GM23338 (cell line): ENCODE data around the gene WDSUB1. TPM values are rescaled to one million over a fixed set of nuclear protein-coding genes. Genes with fewer than 3 reads are reported as not detected.

ENCODE experiments used
- ATAC-seq: fragments of 200-7000 bp; cut with Tn5 transposase; 3 replicates; pipeline ENCODE4 v1.9.1; 2020
- DNase-seq: peaks from one replicate; pipeline ENCODE4 v3.0.0-alpha.2; 2015; ENCODE audit warnings: low spot score
- H2AFZ ChIP-seq: fragments of 200-600 bp; sonication (generic); 2 replicates; pipeline ENCODE4 v1.8.0; 2016; ENCODE audit warnings: antibody characterized with exemption, mild to moderate bottlenecking, moderate library complexity
- H3F3A ChIP-seq: fragments of 200-600 bp; sonication (generic); replicated peaks from 2 replicates; pipeline ENCODE4 v1.8.0; 2017; ENCODE audit warnings: antibody characterized with exemption, mixed run types, low read depth
- H3K27ac ChIP-seq: fragments of 200-600 bp; sonication (generic); 2 replicates; pipeline ENCODE4 v1.6.1; 2016; ENCODE audit warnings: low read depth
- H3K27me3 ChIP-seq: fragments of 200-600 bp; sonication (generic); 2 replicates; pipeline ENCODE4 v1.8.0; 2016; ENCODE audit warnings: mild to moderate bottlenecking, mixed run types, moderate library complexity; ENCODE audit not compliant: insufficient read depth
- H3K36me3 ChIP-seq: fragments of 200-600 bp; sonication (generic); 2 replicates; pipeline ENCODE4 v1.8.0; 2016; ENCODE audit warnings: mild to moderate bottlenecking; ENCODE audit not compliant: insufficient read depth
- H3K4me1 ChIP-seq: fragments of 200-600 bp; sonication (generic); 2 replicates; pipeline ENCODE4 v1.8.0; 2016; ENCODE audit warnings: mild to moderate bottlenecking, moderate library complexity; ENCODE audit not compliant: insufficient read depth
- H3K4me2 ChIP-seq: fragments of 200-600 bp; sonication (generic); 2 replicates; pipeline ENCODE4 v1.7.1; 2017; ENCODE audit warnings: mixed run types
- H3K4me3 ChIP-seq: fragments of 200-600 bp; sonication (generic); 2 replicates; pipeline ENCODE4 v1.6.1; 2016; ENCODE audit warnings: mixed run types
- H3K79me2 ChIP-seq: fragments of 200-600 bp; sonication (generic); replicated peaks from 2 replicates; pipeline ENCODE4 v1.8.0; 2017; ENCODE audit warnings: mild to moderate bottlenecking; ENCODE audit not compliant: insufficient read depth
- H3K9me2 ChIP-seq: fragments of 200-600 bp; sonication (generic); 2 replicates; pipeline ENCODE4 v1.8.0; 2017; ENCODE audit not compliant: insufficient read depth
- H4K20me1 ChIP-seq: fragments of 200-600 bp; sonication (generic); replicated peaks from 2 replicates; pipeline ENCODE4 v1.8.0; 2017; ENCODE audit warnings: mild to moderate bottlenecking; ENCODE audit not compliant: insufficient read depth
- H3K27ac Mint-ChIP-seq: 2 replicates; pipeline ENCODE4 v1.8.0; 2020; ENCODE audit warnings: inconsistent platforms, mild to moderate bottlenecking, moderate library complexity, mixed read lengths
- H3K27me3 Mint-ChIP-seq: 3 replicates; pipeline ENCODE4 v1.8.0; 2022; ENCODE audit warnings: low read depth, mild to moderate bottlenecking, moderate library complexity, mixed read lengths, inconsistent platforms; ENCODE audit not compliant: insufficient read depth, poor library complexity
- H3K36me3 Mint-ChIP-seq: 3 replicates; pipeline ENCODE4 v1.8.0; 2021; ENCODE audit warnings: low read depth, mild to moderate bottlenecking, inconsistent platforms, moderate library complexity, mixed read lengths
- H3K4me1 Mint-ChIP-seq: 3 replicates; pipeline ENCODE4 v1.8.0; 2020; ENCODE audit warnings: mild to moderate bottlenecking, inconsistent platforms, mixed read lengths
- H3K4me3 Mint-ChIP-seq: 3 replicates; pipeline ENCODE4 v1.8.0; 2021; ENCODE audit warnings: moderate library complexity, mild to moderate bottlenecking, inconsistent platforms, mixed read lengths
- H3K9me3 Mint-ChIP-seq: 3 replicates; pipeline ENCODE4 v1.8.0; 2020; ENCODE audit warnings: moderate library complexity, mild to moderate bottlenecking, inconsistent platforms, mixed read lengths
- CREB1 ChIP-seq: fragments of 250-450 bp; sonication (Bioruptor Pico); IDR thresholded peaks from 2 replicates; pipeline ENCODE4 v1.5.0; 2020; ENCODE audit warnings: low read depth, mild to moderate bottlenecking, moderate library complexity
- EZH2 ChIP-seq: fragments of 200-600 bp; sonication (generic); IDR thresholded peaks from one replicate; pipeline ENCODE4 v1.8.0; 2017; ENCODE audit warnings: antibody characterized with exemption, mild to moderate bottlenecking, low read depth; ENCODE audit not compliant: unreplicated experiment
- EZH2phosphoT487 ChIP-seq: fragments of 200-600 bp; sonication (generic); IDR thresholded peaks from one replicate; pipeline ENCODE4 v1.8.1; 2018; ENCODE audit warnings: antibody characterized with exemption; ENCODE audit not compliant: unreplicated experiment
- JUNB ChIP-seq: IDR thresholded peaks from one replicate; pipeline ENCODE4 v1.6.1; 2016; ENCODE audit warnings: antibody characterized with exemption; ENCODE audit not compliant: unreplicated experiment
- NANOG ChIP-seq: IDR thresholded peaks from 2 replicates; pipeline ENCODE4 v1.6.1; 2016; ENCODE audit warnings: antibody characterized with exemption, borderline replicate concordance
- POLR2AphosphoS5 ChIP-seq: IDR thresholded peaks from 2 replicates; pipeline ENCODE4 v1.6.1; 2016; ENCODE audit warnings: antibody characterized with exemption, low read depth
- STAT1 ChIP-seq: IDR thresholded peaks from one replicate; pipeline ENCODE4 v1.6.1; 2016; ENCODE audit warnings: antibody characterized with exemption; ENCODE audit not compliant: unreplicated experiment
- ZNF114 ChIP-seq: fragments of 250-450 bp; sonication (Bioruptor Pico); IDR thresholded peaks from 2 replicates; pipeline ENCODE4 v1.5.0; 2020; ENCODE audit warnings: mild to moderate bottlenecking, moderate library complexity
- ZNF331 ChIP-seq: fragments of 250-450 bp; sonication (Bioruptor Pico); IDR thresholded peaks from 2 replicates; pipeline ENCODE4 v1.5.0; 2020; ENCODE audit warnings: low read depth, mild to moderate bottlenecking, moderate library complexity
- polyA plus RNA-seq: library from polyadenylated mRNA; unstranded; fragments of >200 nt; fragmentation: Nextera tagmentation; extraction: Ambion mirVana; gene quantifications from 2 replicates; pipeline ENCODE4 v1.2.1, GENCODE V29; 2016
- total RNA-seq: library from RNA; depleted of rRNA; stranded (reverse); fragments of >200 nt; shearing (Covaris generic); gene quantifications from 2 replicates; pipeline ENCODE4 v1.2.3, GENCODE V29; 2014
- TF ChIP-seq, protein P1 (sequence below): IDR thresholded peaks from 2 replicates; pipeline ENCODE4 v1.6.1; 2016; ENCODE audit warnings: antibody characterized with exemption
- TF ChIP-seq, protein P2 (sequence below): fragments of 250-450 bp; sonication (Bioruptor Pico); IDR thresholded peaks from 2 replicates; pipeline ENCODE4 v1.5.0; 2020; ENCODE audit warnings: mild to moderate bottlenecking, moderate library complexity
- TF ChIP-seq, protein P3 (sequence below): IDR thresholded peaks from one replicate; pipeline ENCODE4 v1.6.1; 2018; ENCODE audit warnings: antibody characterized with exemption; ENCODE audit not compliant: unreplicated experiment
- TF ChIP-seq, protein P4 (sequence below), 2 experiments: fragments of 200-600 bp in 1 of 2; sonication (generic) in 1 of 2; conservative IDR thresholded peaks; 2 replicates each; pipeline versions ENCODE4 v1.5.1 to v1.6.1; 2016 to 2017; ENCODE audit warnings: antibody characterized with exemption in 2 of 2, low read depth in 2 of 2, mild to moderate bottlenecking in 2 of 2, moderate library complexity in 1 of 2

The WDSUB1 gene
- total and polyA plus RNA-seq, 2 experiments from 2014 or later: 9.9 to 12.2 TPM

DNA sequence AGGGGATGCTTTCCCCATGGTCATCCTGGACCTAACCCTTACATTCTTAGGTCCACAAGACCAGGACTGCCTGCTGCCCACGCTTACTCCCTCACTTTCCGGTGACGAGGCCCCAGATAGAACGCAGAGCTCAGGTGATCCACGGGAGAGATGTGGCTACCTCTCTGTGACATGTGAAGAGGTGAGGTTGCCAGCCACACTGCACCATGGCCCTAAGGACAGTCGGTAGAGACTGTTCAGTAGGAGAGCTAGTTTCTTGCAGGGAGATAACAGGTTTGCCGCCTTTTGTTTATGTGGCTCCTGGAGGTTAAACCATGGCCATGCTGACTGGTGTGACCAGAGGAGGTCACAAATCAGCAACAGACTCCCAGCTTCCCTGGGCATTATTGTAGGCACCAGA is 71.4 kb downstream of the WDSUB1 start:
- H4K20me1 ChIP-seq: peaks cover 3% of the 10 kb centered on the region
- TF ChIP-seq POLR2AphosphoS5 (no peak), NANOG (no peak), EZH2 (no peak), STAT1 (no peak), ZNF331 (CRISPR knock-in tag) (no peak), CREB1 (CRISPR knock-in tag) (no peak), JUNB (no peak), EZH2phosphoT487 (no peak), ZNF114 (CRISPR knock-in tag) (no peak)
- TF ChIP-seq, protein P1, sequence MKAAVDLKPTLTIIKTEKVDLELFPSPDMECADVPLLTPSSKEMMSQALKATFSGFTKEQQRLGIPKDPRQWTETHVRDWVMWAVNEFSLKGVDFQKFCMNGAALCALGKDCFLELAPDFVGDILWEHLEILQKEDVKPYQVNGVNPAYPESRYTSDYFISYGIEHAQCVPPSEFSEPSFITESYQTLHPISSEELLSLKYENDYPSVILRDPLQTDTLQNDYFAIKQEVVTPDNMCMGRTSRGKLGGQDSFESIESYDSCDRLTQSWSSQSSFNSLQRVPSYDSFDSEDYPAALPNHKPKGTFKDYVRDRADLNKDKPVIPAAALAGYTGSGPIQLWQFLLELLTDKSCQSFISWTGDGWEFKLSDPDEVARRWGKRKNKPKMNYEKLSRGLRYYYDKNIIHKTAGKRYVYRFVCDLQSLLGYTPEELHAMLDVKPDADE: no peak
- TF ChIP-seq, protein P2, sequence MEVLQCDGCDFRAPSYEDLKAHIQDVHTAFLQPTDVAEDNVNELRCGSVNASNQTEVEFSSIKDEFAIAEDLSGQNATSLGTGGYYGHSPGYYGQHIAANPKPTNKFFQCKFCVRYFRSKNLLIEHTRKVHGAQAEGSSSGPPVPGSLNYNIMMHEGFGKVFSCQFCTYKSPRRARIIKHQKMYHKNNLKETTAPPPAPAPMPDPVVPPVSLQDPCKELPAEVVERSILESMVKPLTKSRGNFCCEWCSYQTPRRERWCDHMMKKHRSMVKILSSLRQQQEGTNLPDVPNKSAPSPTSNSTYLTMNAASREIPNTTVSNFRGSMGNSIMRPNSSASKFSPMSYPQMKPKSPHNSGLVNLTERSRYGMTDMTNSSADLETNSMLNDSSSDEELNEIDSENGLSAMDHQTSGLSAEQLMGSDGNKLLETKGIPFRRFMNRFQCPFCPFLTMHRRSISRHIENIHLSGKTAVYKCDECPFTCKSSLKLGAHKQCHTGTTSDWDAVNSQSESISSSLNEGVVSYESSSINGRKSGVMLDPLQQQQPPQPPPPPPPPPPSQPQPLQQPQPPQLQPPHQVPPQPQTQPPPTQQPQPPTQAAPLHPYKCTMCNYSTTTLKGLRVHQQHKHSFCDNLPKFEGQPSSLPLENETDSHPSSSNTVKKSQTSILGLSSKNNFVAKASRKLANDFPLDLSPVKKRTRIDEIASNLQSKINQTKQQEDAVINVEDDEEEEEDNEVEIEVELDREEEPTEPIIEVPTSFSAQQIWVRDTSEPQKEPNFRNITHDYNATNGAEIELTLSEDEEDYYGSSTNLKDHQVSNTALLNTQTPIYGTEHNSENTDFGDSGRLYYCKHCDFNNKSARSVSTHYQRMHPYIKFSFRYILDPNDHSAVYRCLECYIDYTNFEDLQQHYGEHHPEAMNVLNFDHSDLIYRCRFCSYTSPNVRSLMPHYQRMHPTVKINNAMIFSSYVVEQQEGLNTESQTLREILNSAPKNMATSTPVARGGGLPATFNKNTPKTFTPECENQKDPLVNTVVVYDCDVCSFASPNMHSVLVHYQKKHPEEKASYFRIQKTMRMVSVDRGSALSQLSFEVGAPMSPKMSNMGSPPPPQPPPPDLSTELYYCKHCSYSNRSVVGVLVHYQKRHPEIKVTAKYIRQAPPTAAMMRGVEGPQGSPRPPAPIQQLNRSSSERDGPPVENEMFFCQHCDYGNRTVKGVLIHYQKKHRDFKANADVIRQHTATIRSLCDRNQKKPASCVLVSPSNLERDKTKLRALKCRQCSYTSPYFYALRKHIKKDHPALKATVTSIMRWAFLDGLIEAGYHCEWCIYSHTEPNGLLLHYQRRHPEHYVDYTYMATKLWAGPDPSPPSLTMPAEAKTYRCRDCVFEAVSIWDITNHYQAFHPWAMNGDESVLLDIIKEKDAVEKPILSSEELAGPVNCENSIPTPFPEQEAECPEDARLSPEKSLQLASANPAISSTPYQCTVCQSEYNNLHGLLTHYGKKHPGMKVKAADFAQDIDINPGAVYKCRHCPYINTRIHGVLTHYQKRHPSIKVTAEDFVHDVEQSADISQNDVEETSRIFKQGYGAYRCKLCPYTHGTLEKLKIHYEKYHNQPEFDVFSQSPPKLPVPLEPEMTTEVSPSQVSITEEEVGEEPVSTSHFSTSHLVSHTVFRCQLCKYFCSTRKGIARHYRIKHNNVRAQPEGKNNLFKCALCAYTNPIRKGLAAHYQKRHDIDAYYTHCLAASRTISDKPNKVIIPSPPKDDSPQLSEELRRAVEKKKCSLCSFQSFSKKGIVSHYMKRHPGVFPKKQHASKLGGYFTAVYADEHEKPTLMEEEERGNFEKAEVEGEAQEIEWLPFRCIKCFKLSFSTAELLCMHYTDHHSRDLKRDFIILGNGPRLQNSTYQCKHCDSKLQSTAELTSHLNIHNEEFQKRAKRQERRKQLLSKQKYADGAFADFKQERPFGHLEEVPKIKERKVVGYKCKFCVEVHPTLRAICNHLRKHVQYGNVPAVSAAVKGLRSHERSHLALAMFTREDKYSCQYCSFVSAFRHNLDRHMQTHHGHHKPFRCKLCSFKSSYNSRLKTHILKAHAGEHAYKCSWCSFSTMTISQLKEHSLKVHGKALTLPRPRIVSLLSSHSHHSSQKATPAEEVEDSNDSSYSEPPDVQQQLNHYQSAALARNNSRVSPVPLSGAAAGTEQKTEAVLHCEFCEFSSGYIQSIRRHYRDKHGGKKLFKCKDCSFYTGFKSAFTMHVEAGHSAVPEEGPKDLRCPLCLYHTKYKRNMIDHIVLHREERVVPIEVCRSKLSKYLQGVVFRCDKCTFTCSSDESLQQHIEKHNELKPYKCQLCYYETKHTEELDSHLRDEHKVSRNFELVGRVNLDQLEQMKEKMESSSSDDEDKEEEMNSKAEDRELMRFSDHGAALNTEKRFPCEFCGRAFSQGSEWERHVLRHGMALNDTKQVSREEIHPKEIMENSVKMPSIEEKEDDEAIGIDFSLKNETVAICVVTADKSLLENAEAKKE: no peak
- TF ChIP-seq, protein P3, sequence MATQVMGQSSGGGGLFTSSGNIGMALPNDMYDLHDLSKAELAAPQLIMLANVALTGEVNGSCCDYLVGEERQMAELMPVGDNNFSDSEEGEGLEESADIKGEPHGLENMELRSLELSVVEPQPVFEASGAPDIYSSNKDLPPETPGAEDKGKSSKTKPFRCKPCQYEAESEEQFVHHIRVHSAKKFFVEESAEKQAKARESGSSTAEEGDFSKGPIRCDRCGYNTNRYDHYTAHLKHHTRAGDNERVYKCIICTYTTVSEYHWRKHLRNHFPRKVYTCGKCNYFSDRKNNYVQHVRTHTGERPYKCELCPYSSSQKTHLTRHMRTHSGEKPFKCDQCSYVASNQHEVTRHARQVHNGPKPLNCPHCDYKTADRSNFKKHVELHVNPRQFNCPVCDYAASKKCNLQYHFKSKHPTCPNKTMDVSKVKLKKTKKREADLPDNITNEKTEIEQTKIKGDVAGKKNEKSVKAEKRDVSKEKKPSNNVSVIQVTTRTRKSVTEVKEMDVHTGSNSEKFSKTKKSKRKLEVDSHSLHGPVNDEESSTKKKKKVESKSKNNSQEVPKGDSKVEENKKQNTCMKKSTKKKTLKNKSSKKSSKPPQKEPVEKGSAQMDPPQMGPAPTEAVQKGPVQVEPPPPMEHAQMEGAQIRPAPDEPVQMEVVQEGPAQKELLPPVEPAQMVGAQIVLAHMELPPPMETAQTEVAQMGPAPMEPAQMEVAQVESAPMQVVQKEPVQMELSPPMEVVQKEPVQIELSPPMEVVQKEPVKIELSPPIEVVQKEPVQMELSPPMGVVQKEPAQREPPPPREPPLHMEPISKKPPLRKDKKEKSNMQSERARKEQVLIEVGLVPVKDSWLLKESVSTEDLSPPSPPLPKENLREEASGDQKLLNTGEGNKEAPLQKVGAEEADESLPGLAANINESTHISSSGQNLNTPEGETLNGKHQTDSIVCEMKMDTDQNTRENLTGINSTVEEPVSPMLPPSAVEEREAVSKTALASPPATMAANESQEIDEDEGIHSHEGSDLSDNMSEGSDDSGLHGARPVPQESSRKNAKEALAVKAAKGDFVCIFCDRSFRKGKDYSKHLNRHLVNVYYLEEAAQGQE: no peak
- TF ChIP-seq, protein P4, sequence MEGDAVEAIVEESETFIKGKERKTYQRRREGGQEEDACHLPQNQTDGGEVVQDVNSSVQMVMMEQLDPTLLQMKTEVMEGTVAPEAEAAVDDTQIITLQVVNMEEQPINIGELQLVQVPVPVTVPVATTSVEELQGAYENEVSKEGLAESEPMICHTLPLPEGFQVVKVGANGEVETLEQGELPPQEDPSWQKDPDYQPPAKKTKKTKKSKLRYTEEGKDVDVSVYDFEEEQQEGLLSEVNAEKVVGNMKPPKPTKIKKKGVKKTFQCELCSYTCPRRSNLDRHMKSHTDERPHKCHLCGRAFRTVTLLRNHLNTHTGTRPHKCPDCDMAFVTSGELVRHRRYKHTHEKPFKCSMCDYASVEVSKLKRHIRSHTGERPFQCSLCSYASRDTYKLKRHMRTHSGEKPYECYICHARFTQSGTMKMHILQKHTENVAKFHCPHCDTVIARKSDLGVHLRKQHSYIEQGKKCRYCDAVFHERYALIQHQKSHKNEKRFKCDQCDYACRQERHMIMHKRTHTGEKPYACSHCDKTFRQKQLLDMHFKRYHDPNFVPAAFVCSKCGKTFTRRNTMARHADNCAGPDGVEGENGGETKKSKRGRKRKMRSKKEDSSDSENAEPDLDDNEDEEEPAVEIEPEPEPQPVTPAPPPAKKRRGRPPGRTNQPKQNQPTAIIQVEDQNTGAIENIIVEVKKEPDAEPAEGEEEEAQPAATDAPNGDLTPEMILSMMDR (conservative IDR thresholded peaks at IDR 0.05; ENCODE audit: low read depth in 2 of 2): no peak
- Mint-ChIP-seq H3K36me3 (peaks cover 4% of the 10 kb centered on the region; the same call in 2 of the 3 replicates), H3K4me3 (no peak overlapping the region), H3K27me3 (peaks cover 52% of the 10 kb centered on the region), H3K4me1 (peaks cover 22% of the 10 kb centered on the region), H3K9me3 (no peaks in the 10 kb centered on the region; the same call in 2 of the 3 replicates), H3K27ac (no peak overlapping the region)
- peaks cover 60% of the 10 kb centered on the region for H3K27me3 ChIP-seq
- H2AFZ ChIP-seq: no peak overlapping the region
- no peak overlapping the region for H3K27ac ChIP-seq
- H3K9me2 ChIP-seq: no peaks in the 10 kb centered on the region
- H3K4me2 ChIP-seq: no peak overlapping the region
- H3K36me3 ChIP-seq: no peaks in the 10 kb centered on the region
- H3K79me2 ChIP-seq: no peaks in the 10 kb centered on the region
- ATAC-seq (no peak), DNase-seq (no peak)
- no peaks in the 10 kb centered on the region for H3F3A ChIP-seq
- no peak overlapping the region for H3K4me3 ChIP-seq
- H3K4me1 ChIP-seq: peaks cover 13% of the 10 kb centered on the region
